NCI-H128 (cell line): ENCODE results near the gene VAC14.
A peak's percentile ranks its signal among the peaks of the same experiment; 100 is the strongest.
"Not testable (repeated sequence)": the region's sequence is repeated elsewhere in the genome, so short reads cannot be mapped to it uniquely, and the experiment has no call there.

Experiments
- DNase-seq: peaks from one replicate; lab custom pipeline; 2025; ENCODE audit not compliant: unreplicated experiment; lab: John Stamatoyannopoulos, UW

VAC14 gene

DNA sequence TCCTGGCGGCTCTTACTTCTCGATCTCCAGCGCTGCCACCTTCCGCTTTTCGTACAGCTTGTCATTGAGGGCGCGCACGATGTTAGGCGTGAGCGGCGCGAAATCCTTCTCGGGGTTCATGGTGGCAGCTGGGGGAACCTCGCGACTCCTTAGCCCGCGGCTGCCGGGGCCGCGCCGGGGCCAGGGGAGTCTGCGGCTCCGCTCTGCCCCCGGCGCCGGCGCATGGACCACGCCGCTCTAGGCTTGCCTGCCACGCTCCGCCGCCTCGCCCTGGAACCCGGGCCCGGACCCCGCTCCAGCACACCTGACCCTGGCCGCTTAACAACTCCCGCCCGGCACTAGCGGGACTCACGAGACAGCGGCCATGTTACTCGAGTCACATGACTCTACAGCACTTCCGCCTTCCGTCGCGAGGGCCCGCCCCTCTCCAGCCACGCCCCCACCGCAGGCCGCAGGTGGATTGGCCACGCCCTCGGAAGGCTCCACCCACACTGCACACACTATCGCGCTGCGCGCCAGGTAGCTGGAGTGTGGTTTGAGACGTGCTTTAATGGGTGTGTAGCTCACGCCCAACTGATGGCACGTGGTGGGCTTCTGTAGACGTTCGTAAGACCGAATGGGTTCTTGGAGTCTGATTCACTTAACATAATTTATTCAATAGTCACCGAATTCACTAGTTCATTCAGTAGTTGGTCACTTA is at the start of gene VAC14:
TSS of gene VAC14 (minus strand) at position 378 of the 700 bp plus-strand sequence. CDS start at position 120, 258 bp downstream.
- DNase-seq = peak; percentile 85

DNA sequence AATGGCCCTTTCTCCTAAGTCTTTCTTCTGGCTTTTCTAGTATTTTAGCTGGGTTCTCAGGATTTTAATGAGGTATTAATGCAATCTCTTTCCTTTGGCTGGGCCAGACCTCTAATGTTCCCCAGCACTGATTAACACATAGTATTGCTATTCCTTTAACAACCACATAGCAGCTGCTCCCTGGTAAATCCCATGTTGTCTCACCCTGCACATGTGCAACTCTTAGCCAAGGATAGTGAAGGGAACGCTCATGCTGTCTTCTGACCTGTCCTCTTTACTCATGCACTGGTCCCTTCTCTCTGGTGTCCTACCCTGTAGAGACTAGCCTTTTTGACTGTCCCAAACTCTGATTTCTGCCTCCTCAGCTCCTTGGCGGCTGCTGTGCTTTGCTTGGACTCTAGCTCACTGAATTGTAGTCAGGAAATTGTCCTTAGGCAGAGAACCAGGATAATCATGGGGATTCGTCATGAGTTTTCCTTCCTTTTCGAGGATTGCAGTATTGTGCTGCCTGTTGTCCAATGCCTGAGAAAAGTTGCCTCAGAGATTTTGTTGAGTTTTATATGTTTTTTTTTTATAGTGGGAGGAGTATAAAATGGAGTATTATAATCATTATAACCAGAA is 22.6 kb upstream of the VAC14 start:
- not testable (repeated sequence) for DNase-seq

DNA sequence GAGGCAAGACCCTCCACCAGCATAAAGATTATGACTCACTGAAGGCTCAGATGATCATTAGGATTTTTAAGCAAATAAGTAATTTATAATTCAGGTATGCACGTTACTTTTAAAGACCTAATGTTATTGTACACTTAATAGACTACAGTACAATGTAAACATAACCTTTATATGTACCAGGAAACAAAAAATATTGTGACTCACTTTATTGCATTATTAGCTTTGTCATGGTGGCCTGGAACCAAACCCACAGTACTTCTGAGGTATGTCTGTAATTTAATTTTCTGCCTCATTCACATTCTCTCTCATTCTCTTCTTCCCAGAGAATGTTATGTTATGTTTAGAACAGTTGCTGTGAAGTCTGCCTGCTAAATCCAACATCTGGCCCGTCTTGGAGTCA is 21.8 kb upstream of the VAC14 start:
- DNase-seq = not testable (repeated sequence)

DNA sequence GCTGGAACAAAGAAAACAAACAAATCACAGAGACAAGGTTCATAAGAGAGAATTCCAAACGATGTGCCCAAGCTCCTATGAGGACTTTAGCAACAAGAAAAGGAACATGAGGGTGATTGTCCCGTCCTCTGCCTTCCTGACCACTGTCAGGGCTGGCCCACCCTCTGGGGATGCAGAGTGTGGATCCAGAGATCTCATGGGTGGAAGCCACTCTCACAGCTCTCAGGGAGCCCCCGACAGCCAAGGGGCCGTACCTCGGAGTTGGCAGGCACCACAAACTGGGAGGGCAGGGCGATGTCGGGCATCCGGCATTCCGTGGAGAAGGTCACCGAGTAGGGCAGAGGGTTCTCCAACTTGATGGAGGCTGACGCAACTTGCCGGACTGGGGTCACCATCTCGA is 17.1 kb upstream of the VAC14 start:
- not testable (repeated sequence) for DNase-seq

DNA sequence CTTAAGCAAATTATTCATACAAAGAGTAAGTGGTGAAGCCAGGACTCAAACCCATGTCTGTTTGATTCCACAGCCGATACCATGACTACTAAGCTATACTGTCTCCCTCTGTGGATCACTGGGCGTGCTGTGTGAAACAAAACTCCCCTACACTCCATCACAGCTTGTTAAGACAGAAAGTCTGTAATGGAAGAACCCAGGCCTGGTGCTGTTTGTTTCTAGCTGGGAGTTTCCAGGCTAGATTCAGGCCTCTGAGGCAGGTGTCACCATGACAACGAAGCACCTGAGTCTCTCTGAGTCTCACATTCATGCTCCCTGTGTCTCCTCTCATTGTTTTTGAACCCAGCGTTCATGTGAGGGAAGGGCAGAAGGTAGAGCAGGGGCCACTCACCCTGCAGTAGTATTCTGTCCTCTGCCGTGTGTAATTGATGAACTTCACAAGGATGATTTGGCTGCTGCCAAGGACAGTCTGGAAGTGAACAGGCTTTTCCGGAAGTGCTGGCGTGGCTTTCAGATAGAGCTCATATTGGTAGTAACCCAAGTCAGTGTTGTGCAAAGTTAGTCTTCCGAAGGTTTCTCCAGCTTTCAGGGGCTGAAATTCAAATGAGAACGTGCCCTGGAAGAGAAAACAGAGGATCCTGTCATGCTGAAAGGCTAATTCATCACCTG is 8.6 kb upstream of the VAC14 start:
- DNase-seq = peak; percentile 9

DNA sequence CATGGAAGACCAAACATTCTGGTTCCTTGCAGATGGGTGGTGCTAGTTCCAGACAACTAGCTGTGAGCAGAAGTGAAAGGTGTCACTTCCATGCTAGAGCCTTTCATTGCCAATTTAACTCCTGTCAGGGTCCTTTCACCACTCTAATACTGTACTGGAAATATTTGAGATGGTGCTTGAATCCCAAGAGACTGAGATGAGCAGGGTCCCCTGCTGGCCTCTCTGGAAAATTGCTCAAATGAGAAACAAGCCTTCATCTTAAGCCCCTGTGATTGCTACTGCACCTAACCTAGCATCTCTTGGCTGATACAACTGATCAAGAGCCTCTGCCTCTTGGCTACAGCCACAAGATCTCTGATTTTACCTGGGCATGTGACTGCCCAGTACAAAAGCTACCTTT is 7.4 kb upstream of the VAC14 start:
- no peak for DNase-seq

DNA sequence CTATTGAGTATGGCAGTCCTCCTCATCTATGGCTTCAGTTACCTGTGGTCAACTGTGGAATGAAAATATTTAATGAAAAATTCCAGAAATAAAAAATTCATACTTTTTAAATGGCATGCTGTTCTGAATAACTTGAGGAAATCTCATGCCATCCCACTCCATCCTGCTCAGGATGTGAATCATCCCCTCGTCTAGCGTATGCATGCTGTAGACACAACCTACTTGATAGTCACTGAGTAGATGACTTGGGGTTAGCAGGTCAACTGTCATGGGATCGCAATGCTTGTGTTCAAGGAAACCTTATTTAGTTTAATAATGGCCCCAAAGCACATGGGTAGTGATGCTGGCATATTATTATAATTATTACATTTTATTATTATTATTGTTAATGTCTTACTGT is 4.8 kb upstream of the VAC14 start:
- DNase-seq = no peak

DNA sequence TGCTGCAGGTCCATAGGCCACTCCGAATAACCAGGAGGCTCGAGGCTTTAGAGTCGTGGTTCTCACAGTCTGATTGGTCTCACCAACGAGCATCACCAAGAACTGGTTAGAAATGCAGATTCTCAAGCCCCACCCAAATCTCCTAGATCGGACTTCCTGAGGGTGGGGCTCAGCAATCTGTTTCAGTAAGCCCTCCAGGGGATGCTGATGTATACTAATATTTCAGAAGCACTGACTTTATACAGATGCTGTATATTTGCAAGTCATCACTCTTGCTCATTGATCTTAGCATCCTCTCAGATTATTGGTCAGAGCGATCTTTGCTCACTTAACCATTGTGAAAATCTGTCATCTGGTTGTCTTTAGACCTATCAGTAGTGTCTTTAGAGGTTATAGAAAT is 4.4 kb upstream of the VAC14 start:
- no peak for DNase-seq

DNA sequence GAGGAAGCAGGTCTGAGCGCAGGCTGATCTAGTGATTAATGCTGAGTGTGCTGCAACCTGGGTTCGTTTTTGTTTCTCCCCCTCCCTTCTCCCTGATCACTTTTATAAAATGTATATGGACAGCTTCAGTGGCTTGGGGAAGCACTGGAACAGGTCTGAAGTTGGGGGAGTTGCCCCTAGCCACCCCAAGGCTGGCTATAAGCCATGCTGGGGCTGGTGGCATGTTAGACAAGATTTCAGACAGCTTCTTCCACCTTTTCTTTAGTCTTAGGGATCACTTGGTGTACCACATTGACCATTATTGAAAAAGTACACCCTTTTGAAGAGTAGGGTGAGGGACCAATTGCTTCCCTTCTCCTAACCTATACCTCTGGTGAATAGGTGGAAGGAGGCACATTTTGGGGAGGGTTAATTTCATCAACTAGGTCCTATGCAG is 3.8 kb upstream of the VAC14 start:
- no peak for DNase-seq

DNA sequence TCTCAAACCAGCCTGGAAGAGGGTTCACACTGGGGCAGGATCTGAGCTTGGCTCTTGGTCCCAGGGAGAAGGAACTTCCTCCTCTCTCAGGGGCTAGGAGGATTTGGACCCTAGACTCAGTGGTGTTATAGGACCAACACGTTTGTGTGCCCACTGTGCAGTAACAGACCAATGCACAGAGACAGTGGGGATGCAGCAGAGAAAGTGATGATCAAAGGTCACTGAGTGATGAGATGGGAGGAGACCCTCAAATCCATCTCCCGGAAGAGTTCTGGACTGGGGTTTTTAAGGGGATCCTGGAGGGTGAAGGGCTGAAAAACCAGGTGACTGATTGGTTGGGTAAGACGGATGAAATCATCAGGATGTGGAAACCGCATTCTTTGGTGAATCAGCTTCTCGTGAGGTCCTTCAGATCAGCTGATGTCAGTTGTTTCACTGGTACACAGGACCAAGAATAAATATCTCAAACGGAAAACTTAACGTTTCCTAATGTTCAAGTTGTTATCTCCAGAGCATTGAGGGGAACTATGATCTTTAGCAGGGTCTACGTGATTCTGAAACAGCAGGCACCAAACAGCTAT is 3.3 kb upstream of the VAC14 start:
- DNase-seq = no peak

DNA sequence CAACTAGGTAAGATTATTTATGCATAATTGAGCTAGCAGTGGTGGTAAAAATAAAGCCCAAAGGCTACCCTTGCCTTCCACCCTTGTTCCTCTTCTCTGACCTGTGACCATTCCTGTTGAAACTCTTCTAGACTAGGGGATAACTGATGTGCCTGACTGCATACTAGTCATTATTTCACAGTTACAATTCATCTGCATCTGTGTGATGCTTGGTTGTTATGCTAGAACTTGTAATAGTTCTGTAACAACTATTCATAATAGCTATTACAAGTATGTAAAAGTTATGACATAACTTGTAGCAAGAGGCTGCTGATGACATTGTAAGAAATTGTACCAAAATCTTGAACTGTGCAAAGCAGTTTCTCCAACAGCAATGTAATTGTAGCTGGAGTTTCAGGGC is 2.4 kb upstream of the VAC14 start:
- DNase-seq = no peak

DNA sequence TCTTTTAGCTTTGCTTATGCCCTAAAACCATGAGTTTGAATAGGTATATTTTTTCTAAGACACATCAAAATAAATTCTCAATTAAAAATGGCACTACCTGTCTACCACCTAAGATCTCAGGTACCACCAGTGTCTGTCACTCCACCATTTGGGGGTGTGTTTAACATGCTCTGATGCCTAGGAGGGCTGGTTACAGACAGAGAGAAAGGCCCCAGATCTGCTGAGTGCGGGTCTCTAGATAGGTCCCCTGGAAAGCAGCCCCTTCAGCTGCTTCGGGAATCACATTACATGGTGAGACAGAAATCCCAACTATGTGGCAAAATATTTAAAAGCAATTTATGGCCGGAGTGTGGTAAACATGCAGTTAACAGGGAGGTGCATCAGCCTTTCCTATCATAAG is 653 bp upstream of the VAC14 start:
- no peak for DNase-seq

DNA sequence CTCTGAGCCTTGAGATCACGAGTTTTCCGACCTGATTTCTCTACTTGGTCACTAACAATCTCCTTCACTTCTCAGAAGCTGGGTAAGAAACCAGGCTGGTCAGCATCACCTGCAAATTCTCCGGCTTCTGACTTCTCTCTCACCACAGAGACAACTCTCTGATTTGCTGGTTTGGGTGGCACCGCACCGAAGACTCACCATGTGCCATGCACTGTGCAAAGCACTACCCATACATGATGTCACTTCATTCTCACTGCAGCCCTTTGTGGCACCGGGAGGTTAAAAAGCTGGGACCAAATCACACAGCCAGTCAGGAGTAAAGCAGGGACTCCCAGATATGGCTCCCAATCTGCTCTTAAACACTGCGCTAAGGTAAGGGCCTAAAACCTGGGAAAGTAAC is 647 bp downstream of the VAC14 start:
- no peak for DNase-seq

DNA sequence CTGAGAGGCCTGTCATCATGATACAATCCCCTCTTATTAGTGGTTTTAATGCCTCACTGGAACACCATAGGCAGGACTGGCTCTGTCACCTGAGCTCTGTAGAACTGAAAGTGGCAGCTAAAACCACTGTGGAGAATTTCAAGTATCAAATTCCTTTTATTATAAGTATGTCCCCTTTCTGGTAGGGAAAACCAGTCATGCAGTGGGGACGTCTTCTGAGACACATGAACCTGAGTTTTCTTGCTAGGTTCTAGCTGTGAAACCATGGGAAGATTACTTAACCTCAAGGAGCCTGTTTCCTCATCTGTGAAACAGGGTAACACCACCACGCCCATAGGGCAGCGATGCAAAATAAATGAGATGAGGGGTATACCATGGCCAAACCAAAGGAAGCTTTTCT is 4.7 kb downstream of the VAC14 start:
- DNase-seq = no peak

DNA sequence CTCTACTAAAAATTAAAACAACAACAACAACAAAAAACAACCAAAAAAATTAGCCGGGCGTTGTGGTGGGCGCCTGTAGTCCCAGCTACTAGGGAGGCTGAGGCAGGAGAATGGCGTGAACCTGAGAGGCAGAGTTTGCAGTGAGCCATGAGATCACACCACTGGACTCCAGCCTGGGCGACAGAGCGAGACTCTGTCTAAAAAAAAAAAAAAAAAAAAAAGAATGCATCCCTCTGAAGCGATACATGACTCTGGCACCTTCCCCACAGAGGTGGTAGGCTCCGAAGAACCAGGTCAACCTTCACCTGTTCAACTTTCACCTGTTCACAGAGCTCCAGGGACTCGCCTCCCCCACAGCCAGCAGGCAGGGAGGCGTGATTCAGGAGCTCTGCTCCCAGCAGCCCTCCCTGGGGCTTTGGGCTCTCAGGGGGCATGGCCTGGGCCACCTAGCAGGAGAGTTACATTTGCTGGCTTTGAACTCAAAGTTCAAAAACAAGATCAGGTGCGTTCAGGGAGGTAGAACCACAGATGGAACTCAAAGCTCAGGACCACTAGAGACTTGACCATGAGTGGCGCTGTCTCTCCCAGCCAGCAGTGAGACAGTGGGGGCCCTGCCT is 5.6 kb downstream of the VAC14 start:
- no peak for DNase-seq

DNA sequence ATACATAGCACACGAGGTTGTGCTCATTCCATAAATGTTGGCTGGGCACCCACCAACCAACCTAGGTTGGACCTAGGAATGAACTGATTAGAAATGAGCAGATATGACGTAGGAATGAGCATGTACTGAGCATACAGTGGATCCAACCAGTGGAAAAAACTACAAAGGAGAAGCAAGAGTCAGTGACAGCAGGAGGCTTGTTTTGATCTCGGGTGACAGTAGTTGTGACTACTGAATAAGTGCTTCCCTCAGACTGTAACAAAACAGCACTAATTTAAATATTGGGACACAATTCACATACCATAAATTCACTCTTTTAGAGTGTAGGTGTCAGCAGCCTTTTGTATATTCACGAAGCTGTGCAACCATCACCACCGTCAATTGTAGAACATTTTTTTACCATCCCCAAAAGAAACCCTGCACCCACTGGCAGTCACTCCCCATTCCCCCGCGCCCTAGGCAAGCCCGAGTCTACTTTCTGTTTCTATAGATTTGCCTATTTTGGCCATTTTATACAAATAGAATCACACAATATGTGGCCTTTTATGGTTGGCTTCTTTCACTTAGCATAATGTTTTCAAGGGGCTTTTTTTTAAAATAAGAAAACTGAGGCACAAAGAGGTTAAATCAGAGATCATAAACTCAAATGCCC is 7.0 kb downstream of the VAC14 start:
- DNase-seq = no peak

DNA sequence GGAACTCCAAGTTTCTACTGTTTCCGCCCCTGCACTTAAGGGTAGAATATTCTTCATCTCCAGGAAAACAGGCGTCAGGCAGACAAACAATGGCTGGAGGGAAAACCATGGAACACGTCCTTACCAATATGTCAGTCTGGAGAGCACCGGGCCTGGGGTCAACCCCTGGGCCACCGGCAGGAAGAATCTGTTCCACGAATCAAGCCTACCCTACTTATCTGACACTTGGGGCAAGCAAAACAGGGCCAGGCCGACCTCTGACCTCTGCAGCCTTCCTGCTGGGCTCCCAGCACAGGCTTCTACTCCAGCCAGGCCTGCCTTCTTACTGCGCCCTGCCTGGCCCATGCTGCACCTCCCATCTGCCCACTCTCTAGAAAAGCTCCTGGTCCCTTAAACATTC is 10.1 kb downstream of the VAC14 start:
- no peak for DNase-seq

DNA sequence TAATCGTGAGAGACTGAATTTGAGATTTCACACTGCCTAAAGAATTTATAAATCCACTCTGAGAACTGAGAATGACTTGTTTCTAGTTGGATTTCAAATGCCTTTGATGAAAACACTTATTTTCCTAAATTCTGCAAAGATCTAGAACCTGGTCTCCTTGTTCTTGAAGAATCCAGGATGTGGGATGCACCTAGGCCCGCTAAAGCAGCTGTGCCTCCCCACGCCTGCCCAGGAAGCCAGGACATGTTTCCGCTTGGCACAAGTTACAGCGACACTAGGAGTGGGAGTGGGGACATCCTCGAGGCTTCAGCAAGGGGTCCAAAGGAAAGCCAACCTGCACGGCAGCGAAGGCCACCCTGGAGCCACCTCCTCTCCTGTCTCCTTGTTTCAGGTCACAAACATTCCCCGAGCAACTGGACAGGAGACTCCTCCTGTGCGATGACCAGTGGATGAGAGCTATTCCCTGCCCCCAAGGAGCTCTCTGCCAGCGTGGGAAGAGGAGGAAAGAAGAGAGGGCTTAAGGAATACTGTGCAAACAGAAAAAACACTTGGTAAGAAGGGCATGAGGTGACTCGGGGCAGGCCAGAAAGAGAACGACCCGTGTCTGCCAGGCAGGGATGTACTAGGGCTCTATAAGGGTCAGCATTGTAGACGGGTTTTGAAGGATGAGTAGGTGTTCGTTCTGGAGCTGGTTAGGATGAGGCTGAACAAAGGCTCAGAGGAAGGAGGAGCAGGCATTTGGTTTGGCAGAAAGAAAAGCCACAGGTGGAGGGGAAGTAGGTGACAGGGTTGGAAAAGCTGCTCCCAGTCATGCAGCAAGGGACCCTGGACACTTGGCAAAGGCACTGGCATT is 11.1 kb downstream of the VAC14 start:
- DNase-seq = no peak

DNA sequence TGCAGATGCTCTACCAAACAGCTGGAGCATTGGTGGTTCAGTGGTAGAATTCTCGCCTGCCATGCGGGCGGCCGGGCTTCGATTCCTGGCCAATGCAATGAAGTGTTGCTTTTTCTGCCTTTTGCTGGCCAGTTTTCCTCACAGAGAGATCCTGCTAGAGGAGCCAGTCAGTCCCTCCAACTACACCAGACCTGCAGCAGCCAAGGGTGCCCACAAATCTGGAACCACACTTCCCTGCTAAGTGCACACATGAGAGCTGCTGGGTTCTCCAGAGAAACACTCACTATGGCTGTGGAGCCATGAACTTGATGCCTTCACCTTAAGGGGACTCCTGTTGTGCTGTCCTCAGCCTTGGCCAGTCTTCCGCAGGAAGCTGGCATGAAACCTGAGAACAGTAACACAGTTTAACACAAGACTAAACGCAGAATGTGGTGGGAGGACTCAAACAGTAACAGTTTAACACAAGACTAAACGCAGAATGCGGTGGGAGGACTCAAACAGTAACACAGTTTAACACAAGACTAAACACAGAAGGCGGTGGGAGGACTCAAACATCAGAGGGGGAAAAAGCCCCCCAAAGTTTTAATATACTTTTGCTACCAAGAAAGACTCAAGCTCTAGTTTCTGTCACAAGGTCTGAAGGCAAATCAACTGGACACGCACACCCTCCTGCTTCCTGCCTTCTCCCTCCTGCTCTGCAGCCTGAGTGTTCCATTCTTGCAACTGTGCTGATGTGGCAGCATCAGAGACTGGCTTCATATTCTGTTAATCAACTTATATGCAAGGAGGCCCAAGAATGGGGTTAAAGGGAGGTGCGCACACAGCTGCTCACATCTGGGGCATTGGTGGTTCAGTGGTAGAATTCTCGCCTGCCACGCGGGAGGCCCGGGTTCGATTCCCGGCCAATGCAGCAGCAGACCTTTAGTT is 12.0 kb downstream of the VAC14 start:
- no peak for DNase-seq
